Fibroblast of lung (primary cell): ENCODE data around the gene FAM204A. TPM values are rescaled to one million over a fixed set of nuclear protein-coding genes. Genes with fewer than 3 reads are reported as not detected.

Experiments used
- DNase-seq, 2 donors: peaks; one replicate each; pipeline versions ENCODE4 v3.0.0 to v3.0.0-alpha.2; 2010; ENCODE audit warnings: low read depth in 2 of 2
- H2AFZ ChIP-seq: 2 replicates; pipeline ENCODE4 v1.5.1; 2012; ENCODE audit warnings: low read length, control low read depth, inconsistent platforms
- H3K27ac ChIP-seq: 2 replicates; pipeline ENCODE4 v1.5.1; 2011; ENCODE audit warnings: low read length, control low read depth; ENCODE audit not compliant: insufficient read depth
- H3K27me3 ChIP-seq: 2 replicates; pipeline ENCODE4 v1.5.1; 2011; ENCODE audit warnings: mild to moderate bottlenecking, low read length; ENCODE audit not compliant: control insufficient read depth, insufficient read depth
- H3K36me3 ChIP-seq: 2 replicates; pipeline ENCODE4 v1.5.1; 2011; ENCODE audit warnings: low read length; ENCODE audit not compliant: control insufficient read depth, insufficient read depth
- H3K4me1 ChIP-seq: 2 replicates; pipeline ENCODE4 v1.5.1; 2011; ENCODE audit warnings: low read length; ENCODE audit not compliant: control insufficient read depth, insufficient read depth; ENCODE audit errors: extremely low read depth
- H3K4me2 ChIP-seq: 2 replicates; pipeline ENCODE4 v1.5.1; 2011; ENCODE audit warnings: low read length, control low read depth; ENCODE audit not compliant: insufficient read depth; ENCODE audit errors: extremely low read depth
- H3K4me3 ChIP-seq, 4 experiments: fragments of 200-600 bp in 1 of 4; sonication (generic) in 1 of 4; replicated peaks in 1 of 4; 2 replicates each; pipeline ENCODE4 v1.5.1; 2011 to 2016; ENCODE audit warnings: low read length in 4 of 4, low read depth in 3 of 4, mild to moderate bottlenecking in 3 of 4, control low read depth in 2 of 4, inconsistent platforms in 1 of 4, mixed read lengths in 1 of 4; ENCODE audit not compliant: insufficient read depth in 1 of 4; ENCODE audit errors: control extremely low read depth in 1 of 4
- H3K79me2 ChIP-seq: 2 replicates; pipeline ENCODE4 v1.5.1; 2012; ENCODE audit warnings: mild to moderate bottlenecking, low read length, inconsistent platforms; ENCODE audit not compliant: control insufficient read depth, insufficient read depth
- H3K9ac ChIP-seq: 2 replicates; pipeline ENCODE4 v1.5.1; 2011; ENCODE audit warnings: mild to moderate bottlenecking, low read length, control low read depth; ENCODE audit not compliant: insufficient read depth
- H3K9me3 ChIP-seq: 2 replicates; pipeline ENCODE4 v1.5.1; 2012; ENCODE audit warnings: low read depth, low read length; ENCODE audit not compliant: control insufficient read depth, insufficient read depth
- H4K20me1 ChIP-seq: 2 replicates; pipeline ENCODE4 v1.5.1; 2011; ENCODE audit warnings: low read length; ENCODE audit not compliant: control insufficient read depth, insufficient read depth; ENCODE audit errors: extremely low read depth
- EZH2 ChIP-seq: IDR thresholded peaks from 2 replicates; pipeline ENCODE4 v1.5.1; 2012; ENCODE audit warnings: low read length, control low read depth, mild to moderate bottlenecking; ENCODE audit errors: missing control alignments
- polyA plus RNA-seq, 2 donors: library from polyadenylated mRNA; depleted of rRNA in 1 of 2; stranded (reverse) in 1 of 2; unstranded in 1 of 2; fragments of >200 nt; gene quantifications; 2 replicates each; pipeline ENCODE4 v1.2.1, GENCODE V29; 2011 to 2012; ENCODE audit warnings: missing spikeins in 1 of 2
- total RNA-seq: library from RNA; depleted of rRNA; stranded (reverse); fragments of >200 nt; gene quantifications from 2 replicates; pipeline ENCODE4 v1.2.1, GENCODE V29; 2014
- TF ChIP-seq, protein P1 (sequence below), 2 donors: IDR thresholded peaks in 1 of 2; conservative IDR thresholded peaks in 1 of 2; 1 replicate in 1 of 2; 2 replicates in 1 of 2; pipeline ENCODE4 v1.5.1; 2011 to 2012; ENCODE audit warnings: low read length in 2 of 2, control low read depth in 1 of 2, inconsistent platforms in 1 of 2, low read depth in 1 of 2, mild to moderate bottlenecking in 1 of 2

The FAM204A gene
- total and polyA plus RNA-seq, 2 donors (not counting 1 experiment from before 2014, with no cell fraction given): 47.2 to 54.8 TPM

DNA sequence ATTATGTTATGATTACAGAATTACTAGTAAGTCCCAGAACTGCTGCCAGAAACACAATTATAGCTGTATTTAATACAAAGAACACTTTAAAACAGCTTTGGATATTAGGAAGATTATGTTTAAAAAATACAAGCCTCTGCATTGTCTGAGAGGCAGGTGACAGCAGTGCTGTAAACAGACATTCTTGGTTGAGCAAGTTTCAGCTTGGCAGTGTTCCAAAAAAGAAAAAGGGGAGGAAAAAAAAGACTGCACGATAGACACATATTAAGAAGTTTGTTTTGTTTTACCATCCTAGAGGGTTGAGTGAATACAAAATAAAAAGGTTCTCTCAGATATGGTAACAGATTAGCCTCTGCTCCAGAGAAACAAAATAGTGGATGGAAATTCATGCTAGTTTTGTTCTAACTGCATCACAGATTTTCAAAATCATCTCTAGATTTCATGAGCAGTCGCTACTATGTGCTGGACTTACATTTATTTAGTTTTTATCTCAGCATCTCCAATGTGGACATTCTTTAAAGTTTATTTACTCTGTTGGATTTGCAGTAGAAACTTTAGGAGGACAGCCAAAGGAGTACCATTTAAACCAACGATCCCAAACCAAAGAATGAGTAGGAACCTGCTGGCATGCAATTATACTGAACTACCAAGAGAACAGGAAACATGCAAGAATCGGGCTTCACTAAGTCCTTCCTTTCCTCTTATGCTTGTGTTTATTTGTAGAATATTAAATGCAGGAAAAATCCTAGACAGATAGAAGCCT lies 9.0 kb downstream of the FAM204A start:
- Histone ChIP-seq H3K9ac (no peak overlapping the region), H3K27me3 (no peaks in the 10 kb centered on the region), H3K36me3 (peaks cover 2% of the 10 kb centered on the region), H3K9me3 (no peaks in the 10 kb centered on the region), H3K27ac (no peak overlapping the region), H3K79me2 (peaks cover 1% of the 10 kb centered on the region), H3K4me1 (no peaks in the 10 kb centered on the region), H4K20me1 (no peaks in the 10 kb centered on the region), H3K4me3 (no peak overlapping the region), H2AFZ (no peak overlapping the region), H3K4me2 (no peak overlapping the region)
- TF ChIP-seq EZH2: no peak
- TF ChIP-seq, protein P1, sequence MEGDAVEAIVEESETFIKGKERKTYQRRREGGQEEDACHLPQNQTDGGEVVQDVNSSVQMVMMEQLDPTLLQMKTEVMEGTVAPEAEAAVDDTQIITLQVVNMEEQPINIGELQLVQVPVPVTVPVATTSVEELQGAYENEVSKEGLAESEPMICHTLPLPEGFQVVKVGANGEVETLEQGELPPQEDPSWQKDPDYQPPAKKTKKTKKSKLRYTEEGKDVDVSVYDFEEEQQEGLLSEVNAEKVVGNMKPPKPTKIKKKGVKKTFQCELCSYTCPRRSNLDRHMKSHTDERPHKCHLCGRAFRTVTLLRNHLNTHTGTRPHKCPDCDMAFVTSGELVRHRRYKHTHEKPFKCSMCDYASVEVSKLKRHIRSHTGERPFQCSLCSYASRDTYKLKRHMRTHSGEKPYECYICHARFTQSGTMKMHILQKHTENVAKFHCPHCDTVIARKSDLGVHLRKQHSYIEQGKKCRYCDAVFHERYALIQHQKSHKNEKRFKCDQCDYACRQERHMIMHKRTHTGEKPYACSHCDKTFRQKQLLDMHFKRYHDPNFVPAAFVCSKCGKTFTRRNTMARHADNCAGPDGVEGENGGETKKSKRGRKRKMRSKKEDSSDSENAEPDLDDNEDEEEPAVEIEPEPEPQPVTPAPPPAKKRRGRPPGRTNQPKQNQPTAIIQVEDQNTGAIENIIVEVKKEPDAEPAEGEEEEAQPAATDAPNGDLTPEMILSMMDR (conservative IDR thresholded peaks at IDR 0.05 in 1 of 2, IDR thresholded peaks at IDR 0.05 in 1 of 2; ENCODE audit: low read depth in 1 of 2, low read length in 2 of 2): no peak
- DNase-seq: peak in 1 of 2 donors; percentile 25

DNA sequence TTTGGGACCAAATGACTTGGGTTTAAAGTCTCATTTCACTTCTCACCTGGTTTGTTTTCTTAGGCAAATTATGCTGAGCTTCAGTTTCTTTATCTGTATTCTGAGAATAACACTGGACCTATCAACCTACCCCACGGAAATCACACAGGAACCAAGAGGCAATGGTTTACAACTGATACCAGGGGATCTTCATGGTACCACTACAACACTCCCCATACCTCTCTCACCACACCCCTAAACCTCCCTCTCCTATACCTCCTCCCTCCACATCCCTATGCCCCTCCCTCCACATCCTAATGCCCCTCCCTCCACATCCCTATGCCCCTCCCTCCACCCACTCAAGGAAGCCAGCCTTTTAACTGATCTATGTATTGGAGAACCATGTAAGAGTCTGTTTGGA lies 9.9 kb downstream of the FAM204A start:
- Histone ChIP-seq H3K4me3 (no peak overlapping the region), H3K9me3 (no peaks in the 10 kb centered on the region), H3K27ac (no peak overlapping the region), H4K20me1 (no peaks in the 10 kb centered on the region), H3K9ac (no peak overlapping the region), H2AFZ (no peak overlapping the region), H3K27me3 (no peaks in the 10 kb centered on the region), H3K36me3 (peaks cover 2% of the 10 kb centered on the region), H3K79me2 (no peaks in the 10 kb centered on the region), H3K4me1 (no peaks in the 10 kb centered on the region), H3K4me2 (no peak overlapping the region)
- TF ChIP-seq, protein P1 (conservative IDR thresholded peaks at IDR 0.05 in 1 of 2, IDR thresholded peaks at IDR 0.05 in 1 of 2; ENCODE audit: low read depth in 1 of 2, low read length in 2 of 2): no peak
- TF ChIP-seq EZH2: no peak
- DNase-seq: no peak

DNA sequence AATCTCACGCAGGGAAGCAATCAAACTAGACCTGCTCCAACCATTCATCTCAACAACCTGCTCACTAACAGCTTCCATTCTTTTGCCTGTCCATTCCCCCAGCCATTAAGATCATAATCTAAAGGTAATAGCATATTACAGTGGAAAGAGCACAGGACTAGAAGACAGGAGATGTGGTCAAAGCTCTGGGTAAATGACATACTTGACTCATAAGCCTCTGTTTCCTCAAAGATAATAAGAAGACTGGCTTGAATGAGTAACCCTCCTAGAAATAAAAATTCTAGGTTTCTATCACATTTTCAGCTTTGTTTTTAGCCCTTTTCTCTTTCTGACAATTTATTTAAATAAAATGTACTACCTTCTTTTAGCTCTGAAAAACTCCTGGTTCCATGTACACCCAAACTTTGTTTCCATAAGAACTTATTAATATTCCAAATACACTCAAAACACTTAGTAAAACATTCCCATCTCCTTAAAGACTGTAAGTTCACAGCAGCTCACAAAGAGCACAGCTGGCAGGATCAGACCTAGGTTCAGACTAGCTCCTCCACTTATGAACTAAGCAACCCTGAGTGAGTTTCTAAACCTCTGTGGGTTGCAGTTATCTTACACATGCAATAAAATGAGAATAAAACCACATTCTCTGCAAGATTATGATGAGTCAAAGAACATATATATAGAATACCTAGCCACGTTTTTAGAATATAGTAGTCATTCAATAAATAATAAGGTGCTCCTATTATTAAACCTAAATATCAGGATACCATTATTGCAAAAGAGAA lies 11.6 kb downstream of the FAM204A start:
- no peaks in the 10 kb centered on the region for H3K27me3 ChIP-seq
- no peaks in the 10 kb centered on the region for H3K79me2 ChIP-seq
- no peak overlapping the region for H3K4me3 ChIP-seq
- H3K4me2 ChIP-seq: no peak overlapping the region
- DNase-seq: no peak
- H4K20me1 ChIP-seq: no peaks in the 10 kb centered on the region
- no peak overlapping the region for H3K9ac ChIP-seq
- no peak overlapping the region for H2AFZ ChIP-seq
- TF ChIP-seq EZH2: no peak
- TF ChIP-seq, protein P1 (conservative IDR thresholded peaks at IDR 0.05 in 1 of 2, IDR thresholded peaks at IDR 0.05 in 1 of 2; ENCODE audit: low read depth in 1 of 2, low read length in 2 of 2): no peak
- H3K9me3 ChIP-seq: no peaks in the 10 kb centered on the region
- H3K36me3 ChIP-seq: peaks cover 2% of the 10 kb centered on the region
- no peak overlapping the region for H3K27ac ChIP-seq
- H3K4me1 ChIP-seq: no peaks in the 10 kb centered on the region
